ENCODE results near the gene QRFP. TPM values are rescaled to one million over a fixed set of nuclear protein-coding genes. Genes with fewer than 3 reads are reported as not detected.

The QRFP gene
- total RNA-seq, 1 experiment from 2014 or later: not detected

DNA sequence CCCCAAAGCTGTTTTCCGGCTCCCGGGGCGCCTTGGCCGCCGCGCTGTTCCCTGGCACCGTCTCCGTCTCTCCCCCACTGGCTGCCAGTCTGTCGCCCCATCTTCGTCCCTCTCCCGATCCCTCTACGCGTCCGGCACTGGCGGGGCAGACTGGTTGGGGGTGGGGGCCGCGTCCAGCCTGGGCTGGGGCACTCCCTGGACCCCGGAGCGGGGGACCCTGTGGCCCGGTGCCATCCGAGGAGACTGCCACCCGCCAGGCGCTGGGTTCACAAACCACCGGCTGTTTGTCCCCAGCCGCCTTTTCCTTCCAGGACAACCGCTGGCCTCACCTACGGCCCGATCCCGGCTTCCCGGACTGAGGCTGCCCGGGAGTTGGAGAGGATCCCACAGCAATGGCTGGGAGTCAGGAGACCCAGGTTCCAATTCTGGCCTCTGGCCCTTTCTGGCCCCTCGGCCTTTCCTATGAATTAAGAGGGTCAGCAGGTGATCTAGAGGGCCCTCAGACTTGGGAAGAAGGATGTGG, 43.5 kb upstream of the QRFP start:
- no peaks in the 10 kb centered on the region for H3K36me3 ChIP-seq (ENCODE audit: insufficient read depth, low read length)
- no peak overlapping the region for H3K27ac ChIP-seq (ENCODE audit: low read length)
- no peaks in the 10 kb centered on the region for H3K9me2 ChIP-seq (replicated peaks; ENCODE audit: insufficient read depth, low read length)
- H3K9ac ChIP-seq (ENCODE audit: low read length): no peak overlapping the region
- no peaks in the 10 kb centered on the region for H3K27me3 ChIP-seq (ENCODE audit: low read length)
- H3K4me3 ChIP-seq (ENCODE audit: low read length): no peak overlapping the region
- no peak overlapping the region for H3K4me2 ChIP-seq (ENCODE audit: low read depth, low read length, poor library complexity, severe bottlenecking)
- DNase-seq: no peak
- H4K20me1 ChIP-seq (ENCODE audit: insufficient read depth, low read depth, low read length): no peaks in the 10 kb centered on the region
- no peak overlapping the region for H2AFZ ChIP-seq (ENCODE audit: low read length)
- no peaks in the 10 kb centered on the region for H3K79me2 ChIP-seq (ENCODE audit: low read length)
- H3K4me1 ChIP-seq (ENCODE audit: low read length): 0 out of 2 replicates have a peak, but pooled peaks cover 4% of the 10 kb centered on the region
- H3K9me3 ChIP-seq (ENCODE audit: low read length): no peaks in the 10 kb centered on the region

GRCh38 chr9:130939405-130940026, 42.9 kb upstream of the QRFP start:
- Histone ChIP-seq H3K79me2 (ENCODE audit: low read length) (no peaks in the 10 kb centered on the region), H4K20me1 (ENCODE audit: insufficient read depth, low read depth, low read length) (no peaks in the 10 kb centered on the region), H3K4me1 (ENCODE audit: low read length) (0 out of 2 replicates have a peak, but pooled peaks cover 4% of the 10 kb centered on the region), H3K9me2 (replicated peaks; ENCODE audit: insufficient read depth, low read length) (no peaks in the 10 kb centered on the region), H3K4me3 (ENCODE audit: low read length) (no peak overlapping the region), H2AFZ (ENCODE audit: low read length) (no peak overlapping the region), H3K27ac (ENCODE audit: low read length) (no peak overlapping the region), H3K27me3 (ENCODE audit: low read length) (no peaks in the 10 kb centered on the region), H3K4me2 (ENCODE audit: low read depth, low read length, poor library complexity, severe bottlenecking) (no peak overlapping the region), H3K36me3 (ENCODE audit: insufficient read depth, low read length) (no peaks in the 10 kb centered on the region), H3K9ac (ENCODE audit: low read length) (no peak overlapping the region), H3K9me3 (ENCODE audit: low read length) (no peaks in the 10 kb centered on the region)
- no peak for DNase-seq

GRCh38 chr9:130938652-130939404, 42.2 kb upstream of the QRFP start, which contains the start of gene FIBCD1:
Gene FIBCD1, minus strand, starts transcription at chr9:130939247. Its CDS starts 640 bp downstream, at chr9:130938607.
- H3K4me3 ChIP-seq (ENCODE audit: low read length): no peak within 1 kb of the TSS
- no peaks in the 10 kb centered on the region for H3K36me3 ChIP-seq (ENCODE audit: insufficient read depth, low read length)
- no peaks in the 10 kb centered on the region for H3K27me3 ChIP-seq (ENCODE audit: low read length)
- H4K20me1 ChIP-seq (ENCODE audit: insufficient read depth, low read depth, low read length): no peaks in the 10 kb centered on the region
- H3K9me2 ChIP-seq (replicated peaks; ENCODE audit: insufficient read depth, low read length): no peaks in the 10 kb centered on the region
- no peaks in the 10 kb centered on the region for H3K9me3 ChIP-seq (ENCODE audit: low read length)
- H2AFZ ChIP-seq (ENCODE audit: low read length): no peak within 1 kb of the TSS
- H3K9ac ChIP-seq (ENCODE audit: low read length): no peak within 1 kb of the TSS
- DNase-seq: no peak
- no peaks in the 10 kb centered on the region for H3K79me2 ChIP-seq (ENCODE audit: low read length)
- 0 out of 2 replicates have a peak, but pooled peaks cover 4% of the 10 kb centered on the region for H3K4me1 ChIP-seq (ENCODE audit: low read length)
- no peak within 1 kb of the TSS for H3K4me2 ChIP-seq (ENCODE audit: low read depth, low read length, poor library complexity, severe bottlenecking)
- no peak within 1 kb of the TSS for H3K27ac ChIP-seq (ENCODE audit: low read length)

GRCh38 chr9:130938184-130938651, 41.6 kb upstream of the QRFP start:
- Histone ChIP-seq H3K79me2 (ENCODE audit: low read length) (no peaks in the 10 kb centered on the region), H3K4me1 (ENCODE audit: low read length) (0 out of 2 replicates have a peak, but pooled peaks cover 4% of the 10 kb centered on the region), H3K27ac (ENCODE audit: low read length) (no peak overlapping the region), H3K9ac (ENCODE audit: low read length) (no peak overlapping the region), H3K9me3 (ENCODE audit: low read length) (no peaks in the 10 kb centered on the region), H4K20me1 (ENCODE audit: insufficient read depth, low read depth, low read length) (no peaks in the 10 kb centered on the region), H3K9me2 (replicated peaks; ENCODE audit: insufficient read depth, low read length) (no peaks in the 10 kb centered on the region), H3K4me2 (ENCODE audit: low read depth, low read length, poor library complexity, severe bottlenecking) (no peak overlapping the region), H2AFZ (ENCODE audit: low read length) (no peak overlapping the region), H3K4me3 (ENCODE audit: low read length) (no peak overlapping the region), H3K27me3 (ENCODE audit: low read length) (no peaks in the 10 kb centered on the region), H3K36me3 (ENCODE audit: insufficient read depth, low read length) (no peaks in the 10 kb centered on the region)
- DNase-seq: no peak

DNA sequence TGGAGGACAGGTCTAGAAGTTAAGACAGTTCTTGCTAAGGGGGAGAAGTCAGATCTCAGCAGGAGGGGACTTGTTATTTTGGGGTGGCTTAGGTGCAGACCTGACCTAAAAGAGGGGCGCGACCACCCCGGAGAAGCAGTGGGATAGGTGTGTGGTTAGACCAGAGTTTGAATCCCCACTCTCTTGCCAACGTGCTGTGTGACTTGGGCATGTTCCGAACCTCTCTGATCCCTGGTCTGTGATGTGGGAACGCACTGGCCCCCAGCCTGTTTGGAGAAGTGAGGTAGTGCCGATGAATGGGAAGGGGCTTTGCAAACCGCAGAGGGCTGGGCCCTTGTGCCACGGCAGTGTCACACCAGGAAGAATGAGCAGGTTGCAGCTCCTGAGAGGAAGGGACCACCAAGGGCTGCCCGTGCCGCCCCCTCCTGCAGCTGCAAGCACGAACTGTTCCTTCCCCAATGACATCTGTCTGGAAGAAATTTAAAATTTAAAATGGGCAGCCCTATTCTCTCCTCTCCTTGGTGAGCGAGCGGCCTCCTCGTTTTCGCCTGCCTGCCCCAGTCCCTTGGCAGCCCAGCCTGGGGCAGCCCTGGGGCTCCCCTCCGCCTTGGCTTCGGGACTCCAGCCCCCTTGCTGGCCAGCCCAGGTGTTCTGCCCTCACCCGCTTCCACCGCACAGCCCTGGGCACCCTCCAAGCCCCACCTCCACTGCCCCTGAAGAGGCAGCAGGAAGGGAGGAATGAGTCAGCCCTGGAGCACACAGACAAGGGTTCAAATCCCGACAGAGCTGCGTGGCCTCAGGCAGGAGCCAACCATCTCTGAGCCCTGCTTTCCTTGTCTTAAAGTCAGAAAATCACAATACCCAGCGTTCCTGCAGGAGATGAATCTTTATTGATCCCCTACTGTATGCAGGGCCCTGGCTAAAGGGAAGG, 40.8 kb upstream of the QRFP start:
- Histone ChIP-seq H3K9me2 (replicated peaks; ENCODE audit: insufficient read depth, low read length) (no peaks in the 10 kb centered on the region), H3K9me3 (ENCODE audit: low read length) (no peaks in the 10 kb centered on the region), H3K4me3 (ENCODE audit: low read length) (no peak overlapping the region), H4K20me1 (ENCODE audit: insufficient read depth, low read depth, low read length) (no peaks in the 10 kb centered on the region), H2AFZ (ENCODE audit: low read length) (no peak overlapping the region), H3K36me3 (ENCODE audit: insufficient read depth, low read length) (no peaks in the 10 kb centered on the region), H3K79me2 (ENCODE audit: low read length) (no peaks in the 10 kb centered on the region), H3K9ac (ENCODE audit: low read length) (no peak overlapping the region), H3K27ac (ENCODE audit: low read length) (no peak overlapping the region), H3K4me2 (ENCODE audit: low read depth, low read length, poor library complexity, severe bottlenecking) (no peak overlapping the region), H3K4me1 (ENCODE audit: low read length) (0 out of 2 replicates have a peak, but pooled peaks cover 4% of the 10 kb centered on the region), H3K27me3 (ENCODE audit: low read length) (no peaks in the 10 kb centered on the region)
- DNase-seq: no peak

DNA sequence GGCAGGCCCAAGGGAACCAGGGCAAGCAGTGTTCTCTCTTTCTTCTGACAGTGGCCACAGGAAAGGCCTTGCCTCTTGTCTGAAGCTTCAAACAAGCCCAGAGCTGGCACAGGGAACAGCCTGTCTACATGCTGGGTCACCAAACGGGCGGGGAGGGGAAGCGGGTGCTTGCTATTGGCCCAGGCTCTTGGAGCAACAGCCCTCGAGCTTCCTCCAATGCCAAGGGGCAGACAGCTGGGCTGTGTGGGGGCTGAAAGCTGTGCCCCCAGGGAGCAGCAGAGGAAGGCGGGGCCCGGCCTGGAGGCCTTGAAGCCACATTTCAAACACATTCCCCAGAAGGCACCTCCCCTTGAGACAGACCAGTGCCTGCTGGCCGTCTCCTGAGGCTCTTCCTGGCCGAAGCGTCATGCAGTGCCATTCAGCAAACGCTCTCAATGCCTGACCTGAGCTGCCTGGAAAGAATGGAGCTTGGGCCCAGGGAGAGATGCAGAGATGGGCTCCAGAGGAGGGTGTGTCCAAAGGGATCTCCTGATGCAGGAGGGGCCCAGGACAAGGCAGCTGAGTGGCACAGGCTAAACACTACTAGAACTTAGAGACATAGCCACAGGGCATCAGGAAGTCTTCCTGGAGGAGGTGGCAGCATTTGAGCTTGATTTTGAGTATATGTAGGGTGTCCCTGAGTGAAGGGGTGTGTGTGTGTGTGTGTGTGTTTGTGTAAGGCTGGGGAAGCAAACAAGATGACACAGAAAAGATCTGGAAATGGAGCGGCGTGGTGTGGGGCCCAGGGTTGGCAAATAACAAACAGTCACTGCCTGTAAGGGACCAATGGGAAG, 39.9 kb upstream of the QRFP start:
- Histone ChIP-seq H3K4me2 (ENCODE audit: low read depth, low read length, poor library complexity, severe bottlenecking) (no peak overlapping the region), H3K4me3 (ENCODE audit: low read length) (no peak overlapping the region), H3K79me2 (ENCODE audit: low read length) (no peaks in the 10 kb centered on the region), H2AFZ (ENCODE audit: low read length) (no peak overlapping the region), H3K27ac (ENCODE audit: low read length) (no peak overlapping the region), H3K4me1 (ENCODE audit: low read length) (peaks cover 8% of the 10 kb centered on the region; the same call in 1 of the 2 replicates), H3K36me3 (ENCODE audit: insufficient read depth, low read length) (no peaks in the 10 kb centered on the region), H3K27me3 (ENCODE audit: low read length) (no peaks in the 10 kb centered on the region), H3K9me3 (ENCODE audit: low read length) (no peaks in the 10 kb centered on the region), H3K9ac (ENCODE audit: low read length) (no peak overlapping the region), H4K20me1 (ENCODE audit: insufficient read depth, low read depth, low read length) (no peaks in the 10 kb centered on the region), H3K9me2 (replicated peaks; ENCODE audit: insufficient read depth, low read length) (no peaks in the 10 kb centered on the region)
- peak; percentile 51 for DNase-seq

DNA sequence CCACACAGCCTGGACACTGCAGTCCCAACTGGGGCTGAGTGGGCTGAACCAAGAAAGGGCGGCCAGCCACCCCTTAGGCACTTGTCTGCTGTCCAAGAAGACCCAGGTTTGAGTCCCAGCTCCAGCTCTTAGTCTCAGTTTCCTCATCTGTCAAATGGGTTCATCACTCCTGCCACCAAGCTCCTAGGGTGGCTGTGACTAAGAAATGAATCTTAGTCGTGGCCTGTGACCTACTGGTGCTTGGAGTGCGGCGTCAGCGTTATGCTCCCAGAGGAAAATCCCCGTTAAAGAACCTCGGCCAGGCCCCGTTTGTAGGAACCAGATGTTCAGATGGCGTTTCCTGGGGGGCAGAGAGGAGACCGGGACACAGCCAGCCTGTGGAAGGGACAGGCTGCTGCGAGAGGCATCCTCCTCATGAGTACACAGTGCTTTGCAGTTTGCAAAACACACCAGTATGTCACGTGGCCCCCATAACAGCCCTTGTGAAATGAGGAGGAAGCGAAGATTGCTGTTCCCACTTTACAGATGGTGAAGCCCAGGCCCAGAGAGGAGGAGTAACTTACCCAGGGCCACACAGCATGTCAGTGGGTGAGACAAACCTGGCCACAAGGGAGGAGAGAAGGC, 39.1 kb upstream of the QRFP start:
- no peak overlapping the region for H2AFZ ChIP-seq (ENCODE audit: low read length)
- H3K4me1 ChIP-seq (ENCODE audit: low read length): peaks cover 10% of the 10 kb centered on the region; the same call in 1 of the 2 replicates
- no peak overlapping the region for H3K27ac ChIP-seq (ENCODE audit: low read length)
- H3K9me2 ChIP-seq (replicated peaks; ENCODE audit: insufficient read depth, low read length): no peaks in the 10 kb centered on the region
- no peak overlapping the region for H3K4me3 ChIP-seq (ENCODE audit: low read length)
- H3K36me3 ChIP-seq (ENCODE audit: insufficient read depth, low read length): no peaks in the 10 kb centered on the region
- no peak overlapping the region for H3K4me2 ChIP-seq (ENCODE audit: low read depth, low read length, poor library complexity, severe bottlenecking)
- no peak overlapping the region for H3K9ac ChIP-seq (ENCODE audit: low read length)
- H3K9me3 ChIP-seq (ENCODE audit: low read length): no peaks in the 10 kb centered on the region
- no peaks in the 10 kb centered on the region for H3K27me3 ChIP-seq (ENCODE audit: low read length)
- no peaks in the 10 kb centered on the region for H3K79me2 ChIP-seq (ENCODE audit: low read length)
- no peaks in the 10 kb centered on the region for H4K20me1 ChIP-seq (ENCODE audit: insufficient read depth, low read depth, low read length)
- no peak for DNase-seq

Data from Karpas-422 (cell line).